Breast epithelium (tissue), 3 donors: ENCODE measurements around the gene TSHZ3.

Source experiments
- CTCF ChIP-seq, 3 donors: fragments of 450-650 bp; IDR thresholded peaks; one replicate each; pipeline ENCODE4 v1.5.1; 2016 to 2017; ENCODE audit warnings: antibody characterized with exemption in 3 of 3, mild to moderate bottlenecking in 3 of 3, moderate library complexity in 3 of 3
- POLR2A ChIP-seq: fragments of 450-650 bp; IDR thresholded peaks from one replicate; pipeline ENCODE4 v1.6.1; 2016; ENCODE audit warnings: antibody characterized with exemption, mild to moderate bottlenecking, moderate library complexity

- no peak for TF ChIP-seq CTCF (IDR thresholded peaks at IDR 0.05)
- TF ChIP-seq POLR2A, result no peak
These were observed 21.0 kb upstream of the TSHZ3 start for GRCh38 chr19:31370216-31370615.
